Kidney glomerular epithelial cell (primary cell): Measurements from ENCODE around the gene NLGN4Y.
A peak's percentile ranks its signal among the peaks of the same experiment; 100 is the strongest.

Experiments
- DNase-seq: peaks from one replicate; lab custom pipeline; 2025; lab: John Stamatoyannopoulos, UW

NLGN4Y gene

DNA sequence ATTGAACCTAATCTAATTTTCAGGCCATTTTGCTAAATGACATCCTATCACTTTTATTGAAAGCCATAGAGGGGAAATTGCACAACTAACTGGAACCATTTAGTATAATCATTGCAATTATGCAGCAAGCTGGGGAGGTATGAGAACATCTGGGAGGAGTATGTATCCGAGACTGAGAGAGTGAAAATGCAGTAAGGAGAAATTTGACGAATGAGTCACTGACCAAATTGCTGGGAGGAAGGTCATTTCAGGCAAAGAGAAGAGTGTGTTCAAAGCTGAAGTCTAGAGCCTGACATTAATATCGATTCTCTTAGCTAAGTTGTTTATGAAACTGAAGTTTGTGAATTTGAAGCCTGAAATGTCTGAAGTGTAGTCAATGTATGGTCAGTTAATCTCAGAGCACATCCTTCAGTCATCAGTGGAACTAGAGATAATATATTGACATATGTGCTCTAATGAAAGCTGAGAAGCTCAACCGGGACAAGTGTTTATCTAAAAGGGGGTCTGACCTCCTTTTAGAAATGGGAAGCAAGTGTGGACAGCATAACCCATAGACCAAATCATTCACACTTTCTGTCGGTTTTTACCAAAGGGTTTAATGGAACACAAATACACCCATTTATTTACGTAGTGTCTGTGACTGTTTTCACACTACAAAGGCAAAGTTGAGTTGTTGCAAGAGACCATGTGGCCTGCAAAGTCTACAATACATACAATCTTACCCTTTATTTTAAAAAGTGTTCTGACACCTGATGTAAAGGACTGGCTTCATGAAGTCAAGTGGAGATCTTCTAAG lies 120.0 kb downstream of the NLGN4Y start:
- peak; percentile 15 for DNase-seq

DNA sequence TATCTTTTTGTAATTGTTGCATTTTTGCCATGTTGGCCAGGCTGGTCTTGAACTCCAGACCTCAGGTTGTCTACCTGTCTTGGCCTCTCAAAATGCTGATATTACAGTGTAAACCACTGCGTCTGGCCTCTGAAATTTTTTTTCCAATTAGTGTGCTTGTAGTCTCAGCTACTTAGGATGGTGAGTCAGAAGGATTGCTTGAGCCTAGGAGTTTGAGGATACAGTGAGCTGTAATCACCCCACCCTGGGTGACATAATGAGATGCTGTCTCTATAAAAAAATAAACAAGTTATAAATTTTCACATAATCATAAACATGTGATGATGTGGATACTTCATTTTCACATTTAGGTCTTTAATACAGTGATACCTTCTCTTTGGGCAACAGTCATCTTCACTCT lies 154.9 kb downstream of the NLGN4Y start:
- no peak for DNase-seq

DNA sequence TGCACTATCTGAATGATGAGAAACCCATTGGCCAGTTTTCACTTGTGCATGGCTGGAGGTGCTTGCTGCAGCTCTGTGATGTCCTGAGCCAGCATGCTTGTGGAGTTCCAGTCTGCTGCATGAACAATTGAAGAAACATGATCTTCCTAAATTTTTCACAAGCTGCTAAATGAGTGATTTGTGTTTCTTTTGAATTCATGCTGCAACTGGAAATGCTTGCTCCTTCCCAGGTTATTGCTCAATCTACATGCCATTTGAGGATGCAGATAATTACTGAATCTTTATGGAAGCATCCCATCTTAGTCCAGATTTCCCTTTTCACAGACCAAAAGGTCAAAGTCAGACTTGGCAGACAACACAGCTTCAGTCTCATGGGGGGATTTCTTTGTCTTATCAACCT lies 170.2 kb downstream of the NLGN4Y start:
- no peak for DNase-seq

DNA sequence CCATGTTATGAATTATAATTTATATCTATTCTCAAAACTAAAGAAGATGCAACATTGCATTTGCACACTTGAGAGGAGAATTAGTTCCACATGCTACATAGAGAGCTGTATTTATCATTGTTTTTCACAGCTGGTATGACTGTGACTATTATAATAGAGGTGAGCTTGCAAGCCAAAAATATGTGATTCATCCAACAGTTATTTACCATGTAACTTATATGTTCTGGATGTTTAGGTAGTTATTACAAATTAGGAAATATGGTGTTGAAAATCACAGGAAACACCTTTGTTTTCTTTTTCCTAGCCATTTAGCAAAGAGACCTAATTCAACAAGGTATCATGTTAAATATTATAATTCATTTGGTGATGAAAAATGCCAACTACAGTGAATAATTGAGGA lies 183.8 kb downstream of the NLGN4Y start:
- DNase-seq = no peak

DNA sequence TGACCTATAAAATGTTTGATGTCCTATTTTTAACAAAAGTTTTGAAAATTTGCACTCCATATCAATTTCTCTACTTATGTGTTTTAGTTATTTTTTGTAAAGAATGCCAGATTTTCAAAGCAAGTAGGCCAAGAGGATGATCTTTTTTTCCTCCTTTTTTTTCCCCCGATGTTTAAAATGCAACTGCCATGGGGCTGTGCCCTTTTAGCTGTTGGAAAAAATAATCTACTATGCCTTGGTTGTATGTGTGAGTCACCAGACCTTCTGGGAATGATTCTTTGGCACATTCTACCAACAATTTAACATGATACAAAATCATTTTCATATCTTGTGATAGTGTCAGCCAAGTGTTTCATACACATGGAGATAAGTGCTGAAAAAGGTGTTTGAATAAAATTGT lies 217.3 kb downstream of the NLGN4Y start:
- DNase-seq = no peak

DNA sequence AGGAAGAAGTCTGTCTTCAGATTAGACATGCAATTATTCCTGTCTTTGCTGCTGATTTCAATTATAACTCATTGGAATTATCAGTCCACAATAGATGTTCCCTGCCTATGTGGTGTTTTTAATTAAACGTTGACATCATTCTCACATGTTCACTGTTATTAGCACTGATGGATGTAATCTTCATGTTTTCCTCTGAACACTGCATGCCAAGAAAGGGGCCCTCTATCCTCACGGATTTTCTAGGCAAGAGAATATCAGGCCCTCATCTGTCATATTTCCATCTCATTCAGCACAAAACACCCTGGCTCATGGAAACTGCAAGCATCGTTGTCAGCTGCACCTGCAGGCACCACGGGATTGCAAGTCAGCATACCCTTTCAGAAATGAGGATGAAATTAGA lies 224.0 kb downstream of the NLGN4Y start:
- no peak for DNase-seq

DNA sequence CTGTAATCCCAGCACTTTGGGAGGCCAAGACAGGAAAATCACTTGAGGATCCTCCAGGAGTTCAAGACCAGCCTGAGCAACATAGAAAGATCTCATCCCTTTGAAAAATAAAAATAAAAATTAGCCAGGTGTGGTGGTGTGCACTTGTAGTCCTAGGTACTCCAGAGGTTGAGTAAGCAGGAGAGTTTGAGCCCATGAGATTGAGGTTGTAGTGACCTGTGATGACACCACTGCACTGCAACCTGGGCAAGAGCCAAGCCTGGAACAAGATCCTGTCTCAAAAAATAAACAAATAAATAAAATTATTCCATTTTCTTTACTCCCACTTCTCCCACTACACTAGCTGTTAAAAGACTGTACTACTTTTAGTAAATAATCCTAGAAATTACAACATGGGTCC lies 231.2 kb downstream of the NLGN4Y start:
- DNase-seq = no peak

DNA sequence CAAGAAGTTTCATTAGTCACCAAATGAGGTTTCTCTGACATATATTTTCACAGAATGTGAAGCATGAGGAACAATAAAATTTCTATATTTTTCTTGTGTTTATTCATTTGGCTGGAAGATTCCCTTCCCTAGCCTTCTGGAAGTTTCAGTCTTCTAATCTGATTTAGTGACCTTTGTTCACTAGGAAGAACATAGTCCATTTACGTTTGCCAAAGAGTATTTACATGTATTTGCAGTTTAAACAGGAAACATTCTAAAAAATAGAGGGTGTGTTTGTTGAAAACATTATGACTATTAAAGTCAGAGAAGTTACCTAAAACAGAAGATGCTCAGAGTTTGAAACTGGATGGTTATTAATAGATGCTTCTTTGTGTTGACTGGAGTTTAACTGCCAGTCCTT lies 238.6 kb downstream of the NLGN4Y start:
- DNase-seq = no peak

DNA sequence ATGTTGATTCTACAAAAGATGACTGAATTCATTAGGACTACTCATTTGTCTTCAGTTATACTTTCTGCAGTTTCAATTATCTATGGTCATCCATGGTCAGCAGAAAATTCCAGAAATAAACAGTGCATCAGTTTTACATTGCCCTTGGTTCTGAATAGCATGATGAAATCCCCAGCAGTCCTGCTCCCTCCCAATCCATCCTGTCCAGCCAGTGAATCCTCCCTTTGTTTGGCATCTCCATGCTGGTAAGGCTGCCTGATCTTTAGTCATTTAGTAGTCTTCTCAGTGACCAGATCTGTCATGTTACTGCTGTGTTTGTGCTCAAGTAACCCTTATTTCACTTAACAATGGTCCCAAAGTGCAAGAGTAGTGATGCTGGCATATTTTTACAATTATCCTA lies 239.3 kb downstream of the NLGN4Y start:
- no peak for DNase-seq

DNA sequence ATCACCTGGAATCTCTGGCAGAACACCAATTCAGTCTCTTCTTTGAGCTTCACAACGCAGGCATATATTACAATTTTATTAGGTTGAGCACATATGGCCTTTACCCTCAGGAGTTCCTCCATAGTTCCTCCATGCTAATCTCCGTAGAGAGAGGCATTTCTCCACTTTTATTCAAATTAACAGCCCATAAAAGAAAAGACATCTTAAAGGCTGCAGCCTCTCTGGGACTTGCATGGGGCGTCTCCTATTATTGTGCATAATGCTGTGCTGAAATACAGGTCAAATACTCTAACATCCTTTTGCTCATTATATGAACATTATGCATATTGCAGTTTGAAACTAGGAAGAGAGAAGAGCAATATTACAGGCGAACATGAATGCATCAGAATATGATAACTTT lies 253.9 kb downstream of the NLGN4Y start:
- no peak for DNase-seq

DNA sequence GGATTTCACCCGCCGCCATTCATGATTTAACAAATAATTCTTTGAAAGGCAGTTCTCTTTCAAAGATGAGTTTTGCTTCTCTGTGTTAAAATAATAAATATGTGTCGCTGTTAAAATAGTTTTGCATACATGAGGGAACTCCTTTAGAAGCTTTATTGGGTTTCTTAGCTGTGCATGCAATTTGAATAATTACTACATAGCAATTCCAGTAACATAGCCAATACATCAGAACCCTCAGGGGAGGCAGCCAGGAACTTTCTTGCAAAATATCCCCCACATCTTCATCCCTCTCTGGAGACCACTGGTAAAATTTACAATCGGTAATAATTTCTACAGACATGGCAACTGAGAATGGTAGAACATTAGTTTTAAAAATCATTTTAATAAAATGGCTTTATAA lies 268.8 kb downstream of the NLGN4Y start:
- DNase-seq = no peak

DNA sequence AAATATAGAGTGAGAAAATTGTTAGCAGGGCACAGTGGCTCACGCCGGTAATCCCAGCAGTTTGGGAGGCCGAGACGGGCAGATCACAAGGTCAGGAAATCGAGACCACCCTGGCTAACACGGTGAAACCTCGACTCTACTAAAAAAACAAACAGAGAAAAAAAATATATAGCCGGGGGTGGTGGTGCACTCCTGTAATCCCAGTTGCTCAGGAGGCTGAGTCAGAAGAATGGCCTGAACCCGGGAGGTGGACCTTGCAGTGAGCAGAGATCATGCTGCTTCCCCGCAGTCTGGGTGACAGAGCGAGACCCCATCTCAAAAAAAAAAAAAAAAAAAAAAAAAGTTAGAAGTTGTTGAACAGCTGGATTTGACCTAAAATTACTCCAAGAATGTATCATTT lies 269.3 kb downstream of the NLGN4Y start:
- DNase-seq = no peak

DNA sequence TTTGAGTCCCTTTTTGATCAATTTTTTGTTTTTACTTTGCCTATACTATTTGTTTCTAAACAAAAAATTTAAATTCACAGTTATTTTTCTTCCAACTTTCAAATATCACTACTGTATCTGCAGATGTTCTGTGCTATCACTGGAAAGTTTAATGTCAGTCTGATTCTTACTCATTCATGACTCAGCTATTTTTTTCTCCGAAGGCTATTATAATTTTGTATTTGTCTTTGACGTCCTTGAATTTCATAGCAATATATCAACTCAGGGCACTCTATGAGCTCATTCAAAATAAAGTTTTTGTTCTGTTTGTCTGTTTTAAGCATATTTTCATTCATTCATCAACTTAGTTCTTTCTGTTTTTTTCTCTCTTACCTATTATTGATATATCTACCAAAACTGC lies 273.7 kb downstream of the NLGN4Y start:
- no peak for DNase-seq

DNA sequence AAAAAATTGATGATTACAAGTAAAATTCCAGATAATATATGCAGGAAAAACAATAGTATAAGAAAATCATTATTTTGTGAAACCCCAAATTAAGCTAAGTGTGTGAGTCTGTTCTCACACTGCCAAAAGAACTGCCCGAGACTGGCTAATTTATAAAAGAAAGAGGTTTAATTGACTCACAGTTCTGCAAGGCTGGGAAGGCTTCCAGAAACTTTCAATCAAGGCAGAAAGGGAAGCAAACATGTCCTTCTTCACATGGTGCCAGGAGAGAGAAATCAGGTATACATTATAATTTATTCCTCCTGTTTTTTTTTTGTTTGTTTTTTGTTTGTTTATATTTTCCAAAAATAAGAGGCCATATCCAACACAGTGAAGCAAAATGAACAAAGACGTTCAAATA lies 276.8 kb downstream of the NLGN4Y start:
- DNase-seq = no peak

DNA sequence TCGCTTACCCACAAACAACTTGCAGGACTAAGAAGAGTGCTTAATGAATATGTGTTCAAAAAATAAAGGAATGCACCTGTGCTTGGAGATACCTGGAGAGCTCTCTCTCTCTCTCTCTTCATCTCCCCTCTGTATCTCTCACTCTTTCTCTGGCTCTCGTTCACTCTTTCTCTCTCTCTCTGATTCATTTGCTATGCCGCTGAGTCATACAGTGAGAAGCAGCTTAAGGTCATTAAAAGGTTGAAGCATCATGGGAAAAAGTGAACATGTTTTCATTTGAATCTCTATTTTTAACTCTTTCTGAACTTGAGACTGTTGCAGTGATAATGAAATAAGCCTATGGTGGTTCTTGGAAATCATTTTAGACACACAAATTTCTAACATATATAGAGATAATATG lies 277.8 kb downstream of the NLGN4Y start:
- no peak for DNase-seq

DNA sequence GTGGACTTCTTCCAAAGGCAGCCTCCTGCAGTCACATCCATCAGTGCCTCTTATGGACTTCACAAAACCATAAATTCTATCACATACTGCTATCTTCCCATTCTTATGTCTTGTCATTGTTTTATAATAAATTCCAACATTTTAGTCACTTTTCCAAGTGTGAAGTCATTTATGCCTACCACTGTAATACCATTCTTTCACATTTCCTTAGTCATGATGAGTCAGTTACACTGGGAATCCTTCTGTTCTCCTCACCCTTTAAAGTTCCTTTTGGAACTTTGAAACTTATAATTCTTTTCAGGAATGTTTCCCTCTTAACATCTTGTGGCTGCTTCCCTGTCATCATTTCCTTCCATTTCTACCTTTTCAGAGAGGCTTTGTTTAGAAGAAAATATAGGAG lies 279.7 kb downstream of the NLGN4Y start:
- DNase-seq = no peak

DNA sequence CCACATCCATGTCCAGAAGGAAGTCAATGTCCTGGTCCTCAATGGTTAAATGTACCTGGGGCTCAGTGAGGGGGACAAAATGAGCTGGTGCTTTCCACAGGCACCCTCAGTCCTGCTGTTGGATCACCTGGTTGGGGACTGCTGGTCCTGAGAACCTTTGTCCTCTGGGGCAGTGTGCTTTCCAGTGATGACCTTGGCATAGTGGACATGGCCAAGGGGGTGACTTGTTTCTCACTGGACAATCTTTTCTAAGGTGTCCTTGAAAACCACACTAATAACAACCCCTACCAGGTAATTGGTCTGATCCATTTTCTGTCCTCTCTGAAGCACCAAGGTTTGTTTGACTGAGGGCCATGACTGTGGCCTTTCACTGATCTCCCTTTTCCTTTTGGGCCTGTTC lies 294.1 kb downstream of the NLGN4Y start:
- DNase-seq = no peak

DNA sequence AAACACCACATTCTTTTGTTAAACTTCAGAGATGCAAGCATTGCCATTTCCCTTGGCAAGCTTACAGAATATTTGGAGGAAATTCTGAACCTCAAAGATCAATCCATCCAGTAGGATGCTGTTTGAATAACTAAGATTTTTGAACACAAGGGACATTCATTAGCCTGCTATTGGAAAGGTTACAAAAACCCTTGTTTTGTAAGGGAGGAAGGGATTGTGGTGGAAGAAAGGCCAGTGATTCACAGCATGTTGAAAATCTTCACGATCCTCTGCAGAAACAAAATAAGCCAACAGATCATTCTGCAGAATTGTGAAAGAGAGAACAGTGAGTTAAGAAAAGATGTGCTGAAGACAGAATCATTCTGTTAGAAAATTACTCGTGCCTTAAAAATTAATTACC lies 297.9 kb downstream of the NLGN4Y start:
- DNase-seq = no peak

DNA sequence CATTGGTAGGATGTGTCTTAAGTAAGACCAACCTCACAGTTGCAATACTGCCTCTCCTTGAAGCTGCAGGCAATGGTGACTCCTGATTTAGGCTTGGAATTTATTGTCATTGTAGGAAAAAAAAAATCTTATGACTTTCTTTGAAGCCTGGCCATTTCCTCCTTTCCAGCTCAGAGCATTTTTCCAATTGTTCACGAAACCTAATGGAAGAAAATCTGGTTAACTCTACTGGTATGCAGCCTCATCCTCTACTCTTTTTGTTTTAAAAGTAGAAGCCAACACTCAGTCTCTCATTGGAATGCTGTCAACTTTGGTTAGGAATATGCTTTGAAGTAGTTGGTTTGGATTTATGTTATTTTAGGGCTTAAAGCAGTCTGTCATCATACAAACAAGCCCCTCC lies 298.6 kb downstream of the NLGN4Y start:
- no peak for DNase-seq

DNA sequence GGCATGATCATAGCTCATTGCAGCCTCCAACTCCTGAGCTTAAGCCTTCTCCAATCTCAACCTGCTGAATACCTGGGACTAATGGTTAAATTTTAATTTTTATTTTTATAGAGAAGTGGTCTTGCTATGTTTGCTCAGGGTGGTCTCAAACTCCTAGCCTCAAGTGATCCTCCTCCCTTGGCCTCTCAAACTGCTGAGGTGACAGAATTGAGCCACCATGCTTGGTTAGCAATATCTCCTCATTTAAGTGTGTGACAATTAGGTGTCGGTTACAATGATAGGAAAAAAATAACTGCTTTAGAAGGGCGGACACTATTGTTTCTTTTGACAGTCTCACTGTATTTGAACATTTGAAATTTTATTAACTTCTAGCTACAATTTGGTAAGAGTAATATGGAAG lies 300.3 kb downstream of the NLGN4Y start:
- DNase-seq = no peak

DNA sequence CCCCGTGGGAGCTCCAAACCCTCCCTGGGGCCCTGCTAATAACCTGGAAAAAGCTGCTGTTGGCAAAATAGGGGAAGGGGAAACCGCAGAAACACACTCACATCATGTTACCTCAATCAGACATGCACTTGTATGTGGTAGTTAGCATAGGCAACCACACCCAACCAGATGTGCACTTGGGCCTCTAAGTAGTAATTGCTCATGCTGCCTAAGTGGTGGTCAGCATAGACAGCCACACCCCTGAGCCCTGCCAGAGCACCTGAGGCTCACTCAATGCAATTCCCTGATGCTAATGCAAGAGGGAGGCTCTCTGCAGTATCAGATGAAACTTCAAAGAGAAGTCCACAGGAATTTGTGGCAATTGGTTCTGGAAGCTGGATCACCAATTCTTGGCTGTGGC lies 301.4 kb downstream of the NLGN4Y start:
- no peak for DNase-seq

DNA sequence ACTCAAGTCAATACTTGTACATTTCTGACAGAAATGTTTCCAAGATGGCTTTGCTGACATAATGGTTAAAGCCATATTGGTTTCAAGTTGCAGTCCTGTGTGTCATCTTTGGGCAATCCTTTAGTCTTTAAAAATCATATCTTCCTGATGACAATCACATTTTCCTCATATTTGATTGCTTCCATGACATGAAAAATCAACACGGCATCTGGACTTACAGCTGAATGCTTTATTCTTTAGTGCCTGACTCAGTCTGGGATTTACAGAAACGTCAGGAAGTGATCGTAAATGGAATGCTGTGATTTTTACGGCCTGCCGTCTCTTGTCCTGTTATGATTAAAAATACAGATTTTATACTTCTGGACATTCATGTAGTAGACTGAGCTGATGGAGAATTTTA lies 304.2 kb downstream of the NLGN4Y start:
- no peak for DNase-seq

DNA sequence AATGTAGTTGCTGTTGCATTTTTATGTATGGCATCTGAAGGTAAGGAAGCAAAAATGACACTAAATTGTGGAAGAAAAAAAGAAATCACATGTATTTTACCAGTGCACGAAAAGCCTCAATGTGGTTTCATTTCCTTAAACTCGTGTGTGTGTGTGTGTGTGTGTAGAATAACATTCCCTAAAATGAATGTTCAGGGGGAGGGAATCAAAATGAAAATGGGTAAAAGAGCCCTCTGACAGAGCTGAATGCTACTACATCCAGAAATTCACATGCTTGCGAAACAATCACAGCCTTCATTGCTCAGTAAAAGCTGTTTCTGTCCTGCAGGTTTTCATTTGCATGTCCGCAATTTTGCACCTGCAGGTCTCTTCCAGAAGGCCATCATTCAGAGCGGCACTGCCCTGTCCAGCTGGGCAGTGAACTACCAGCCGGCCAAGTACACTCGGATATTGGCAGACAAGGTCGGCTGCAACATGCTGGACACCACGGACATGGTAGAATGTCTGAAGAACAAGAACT lies 305.1 kb downstream of the NLGN4Y start:
- no peak for DNase-seq
